DOHH2 (cell line): ENCODE measurements around the gene VAV2.
A peak's percentile ranks its signal among the peaks of the same experiment; 100 is the strongest.

Source experiments
- H3F3A ChIP-seq: fragments of 200-600 bp; sonication (generic), shearing (Covaris generic); 2 replicates; pipeline ENCODE4 v1.6.0; 2016; ENCODE audit warnings: antibody characterized with exemption, mild to moderate bottlenecking; ENCODE audit not compliant: control insufficient read depth, insufficient read depth
- H3K27ac ChIP-seq: fragments of 200-600 bp; sonication (generic); 2 replicates; pipeline ENCODE4 v1.5.1; 2014; ENCODE audit warnings: low read depth, mild to moderate bottlenecking, low read length, moderate library complexity
- H3K27me3 ChIP-seq: fragments of 200-600 bp; sonication (generic); 2 replicates; pipeline ENCODE4 v1.6.1; 2014; ENCODE audit warnings: mild to moderate bottlenecking, low read length, mixed read lengths; ENCODE audit not compliant: control insufficient read depth
- H3K36me3 ChIP-seq: fragments of 200-600 bp; sonication (generic); 2 replicates; pipeline ENCODE4 v1.6.1; 2014; ENCODE audit warnings: mild to moderate bottlenecking, low read length, moderate library complexity, mixed read lengths; ENCODE audit not compliant: control insufficient read depth
- H3K4me1 ChIP-seq: fragments of 200-600 bp; sonication (generic); 2 replicates; pipeline ENCODE4 v1.6.1; 2014; ENCODE audit warnings: mild to moderate bottlenecking, low read length, mixed read lengths; ENCODE audit not compliant: control insufficient read depth
- H3K4me2 ChIP-seq: fragments of 200-600 bp; sonication (generic); 2 replicates; pipeline ENCODE4 v1.6.0; 2014; ENCODE audit warnings: mild to moderate bottlenecking, low read length, moderate library complexity
- H3K4me3 ChIP-seq: fragments of 200-600 bp; sonication (generic); 2 replicates; pipeline ENCODE4 v1.5.1; 2014; ENCODE audit warnings: mild to moderate bottlenecking, low read length, mixed read lengths
- H3K79me2 ChIP-seq: fragments of 200-600 bp; sonication (generic); 2 replicates; pipeline ENCODE4 v1.6.1; 2014; ENCODE audit warnings: mild to moderate bottlenecking, low read length, mixed read lengths; ENCODE audit not compliant: control insufficient read depth
- H3K9me2 ChIP-seq: fragments of 200-600 bp; sonication (generic); replicated peaks from 2 replicates; pipeline ENCODE4 v1.6.1; 2014; ENCODE audit warnings: mild to moderate bottlenecking, low read length, mixed read lengths; ENCODE audit not compliant: control insufficient read depth
- H3K9me3 ChIP-seq: fragments of 200-600 bp; sonication (generic); 2 replicates; pipeline ENCODE4 v1.6.1; 2014; ENCODE audit warnings: antibody characterized with exemption, low read length, mixed read lengths; ENCODE audit not compliant: control insufficient read depth, insufficient read depth
- H4K20me1 ChIP-seq: fragments of 200-600 bp; sonication (generic); 2 replicates; pipeline ENCODE4 v1.6.0; 2014; ENCODE audit warnings: low read depth, mild to moderate bottlenecking, antibody characterized with exemption, low read length, moderate library complexity; ENCODE audit not compliant: control insufficient read depth, insufficient read depth
- CTCF ChIP-seq: fragments of 200-600 bp; sonication (generic); IDR thresholded peaks from one replicate; pipeline ENCODE4 v1.5.1; 2014; ENCODE audit warnings: antibody characterized with exemption, mild to moderate bottlenecking, low read depth, low read length; ENCODE audit not compliant: poor library complexity, severe bottlenecking
- EZH2phosphoT487 ChIP-seq: fragments of 200-600 bp; sonication (generic); IDR thresholded peaks from 2 replicates; pipeline ENCODE4 v1.6.1; 2017; ENCODE audit warnings: borderline replicate concordance, mild to moderate bottlenecking, antibody characterized with exemption, low read length, moderate library complexity, mixed read lengths

The VAV2 gene

GRCh38 chr9:133825555-133826218, 166.4 kb downstream of the VAV2 start:
- no peaks in the 10 kb centered on the region for H3K27me3 ChIP-seq
- H3K79me2 ChIP-seq, result no peaks in the 10 kb centered on the region
- no peak overlapping the region for H3K27ac ChIP-seq
- H4K20me1 ChIP-seq, result no peaks in the 10 kb centered on the region; the same call in 1 of the 2 replicates
- H3K9me3 ChIP-seq, result no peaks in the 10 kb centered on the region
- TF ChIP-seq CTCF (no peak), EZH2phosphoT487 (no peak)
- no peaks in the 10 kb centered on the region for H3K9me2 ChIP-seq
- H3K4me2 ChIP-seq, result no peak overlapping the region
- no peak overlapping the region for H3K4me3 ChIP-seq
- H3K36me3 ChIP-seq, result no peaks in the 10 kb centered on the region; the same call in none of the 2 replicates
- H3F3A ChIP-seq, result peaks cover 3% of the 10 kb centered on the region; the same call in 1 of the 2 replicates
- peaks cover 32% of the 10 kb centered on the region for H3K4me1 ChIP-seq

GRCh38 chr9:133824802-133825186, 167.3 kb downstream of the VAV2 start:
- Histone ChIP-seq H3K9me2 (no peaks in the 10 kb centered on the region), H3K4me2 (no peak overlapping the region), H3K36me3 (no peaks in the 10 kb centered on the region; the same call in 1 of the 2 replicates), H3K4me1 (peaks cover 32% of the 10 kb centered on the region), H3K79me2 (no peaks in the 10 kb centered on the region), H3K4me3 (no peak overlapping the region), H3K27me3 (no peaks in the 10 kb centered on the region), H3K27ac (no peak overlapping the region), H3K9me3 (no peaks in the 10 kb centered on the region), H4K20me1 (no peaks in the 10 kb centered on the region; the same call in 1 of the 2 replicates), H3F3A (peaks cover 3% of the 10 kb centered on the region; the same call in 1 of the 2 replicates)
- TF ChIP-seq CTCF (no peak), EZH2phosphoT487 (no peak)

GRCh38 chr9:133824106-133824801, 167.9 kb downstream of the VAV2 start:
- Histone ChIP-seq H3K9me3 (no peaks in the 10 kb centered on the region), H3K4me1 (peaks cover 32% of the 10 kb centered on the region), H4K20me1 (no peaks in the 10 kb centered on the region; the same call in 1 of the 2 replicates), H3K79me2 (no peaks in the 10 kb centered on the region), H3K4me3 (peak overlapping the region; percentile 59), H3K4me2 (peak overlapping the region; percentile 67), H3F3A (peaks cover 3% of the 10 kb centered on the region; the same call in 1 of the 2 replicates), H3K27me3 (no peaks in the 10 kb centered on the region), H3K36me3 (no peaks in the 10 kb centered on the region; the same call in 1 of the 2 replicates), H3K9me2 (no peaks in the 10 kb centered on the region), H3K27ac (peak overlapping the region; percentile 47; the same call in 1 of the 2 replicates)
- TF ChIP-seq EZH2phosphoT487 (no peak), CTCF (no peak)
